ENCODE results near the gene MZB1.

Gene MZB1

GRCh38 chr5:139379626-139380449 lies 9.9 kb downstream of the MZB1 start:
- peak; percentile 63 for DNase-seq (ENCODE audit: low spot score)
- TF ChIP-seq CTCF (IDR thresholded peaks at IDR 0.05; ENCODE audit: poor library complexity, severe bottlenecking), result no peak
- Histone ChIP-seq H3K36me3 (ENCODE audit: low read depth) (no peaks in the 10 kb centered on the region), H3K27ac (ENCODE audit: poor library complexity, severe bottlenecking) (no peak overlapping the region), H3K4me3 (ENCODE audit: severe bottlenecking) (no peak overlapping the region), H3K27me3 (ENCODE audit: insufficient read depth, poor library complexity, severe bottlenecking) (no peaks in the 10 kb centered on the region), H3K9me3 (ENCODE audit: severe bottlenecking) (no peaks in the 10 kb centered on the region), H3K4me1 (ENCODE audit: insufficient read depth, poor library complexity, severe bottlenecking) (peaks cover 3% of the 10 kb centered on the region)
- no peak for ATAC-seq (ENCODE audit: low read depth)

GRCh38 chr5:139378941-139379361 lies 10.8 kb downstream of the MZB1 start:
- H3K4me3 ChIP-seq (ENCODE audit: severe bottlenecking), result no peak overlapping the region
- no peaks in the 10 kb centered on the region for H3K27me3 ChIP-seq (ENCODE audit: insufficient read depth, poor library complexity, severe bottlenecking)
- no peak for TF ChIP-seq CTCF (IDR thresholded peaks at IDR 0.05; ENCODE audit: poor library complexity, severe bottlenecking)
- H3K9me3 ChIP-seq (ENCODE audit: severe bottlenecking), result no peaks in the 10 kb centered on the region
- H3K4me1 ChIP-seq (ENCODE audit: insufficient read depth, poor library complexity, severe bottlenecking), result peaks cover 5% of the 10 kb centered on the region
- ATAC-seq (ENCODE audit: low read depth) (no peak), DNase-seq (ENCODE audit: low spot score) (peak; percentile 51)
- H3K27ac ChIP-seq (ENCODE audit: poor library complexity, severe bottlenecking), result no peak overlapping the region
- no peaks in the 10 kb centered on the region for H3K36me3 ChIP-seq (ENCODE audit: low read depth)

- peaks cover 9% of the 10 kb centered on the region for H3K4me1 ChIP-seq (ENCODE audit: insufficient read depth, poor library complexity, severe bottlenecking)
- H3K4me3 ChIP-seq (ENCODE audit: severe bottlenecking), result no peak overlapping the region
- no peak overlapping the region for H3K27ac ChIP-seq (ENCODE audit: poor library complexity, severe bottlenecking)
- no peaks in the 10 kb centered on the region for H3K36me3 ChIP-seq (ENCODE audit: low read depth)
- no peak for TF ChIP-seq CTCF (IDR thresholded peaks at IDR 0.05; ENCODE audit: poor library complexity, severe bottlenecking)
- DNase-seq (ENCODE audit: low spot score) (peak; percentile 69), ATAC-seq (ENCODE audit: low read depth) (no peak)
- H3K9me3 ChIP-seq (ENCODE audit: severe bottlenecking), result no peaks in the 10 kb centered on the region
- no peaks in the 10 kb centered on the region for H3K27me3 ChIP-seq (ENCODE audit: insufficient read depth, poor library complexity, severe bottlenecking)
Observed at GRCh38 chr5:139378101-139378825, 11.4 kb downstream of the MZB1 start.

GRCh38 chr5:139377226-139377625 lies 12.5 kb downstream of the MZB1 start:
- peak; percentile 28 for DNase-seq (ENCODE audit: low spot score)
- H3K27me3 ChIP-seq (ENCODE audit: insufficient read depth, poor library complexity, severe bottlenecking), result no peaks in the 10 kb centered on the region
- TF ChIP-seq CTCF (IDR thresholded peaks at IDR 0.05; ENCODE audit: poor library complexity, severe bottlenecking), result no peak
- H3K4me3 ChIP-seq (ENCODE audit: severe bottlenecking), result no peak overlapping the region
- no peak for ATAC-seq (ENCODE audit: low read depth)
- H3K9me3 ChIP-seq (ENCODE audit: severe bottlenecking), result no peaks in the 10 kb centered on the region
- H3K36me3 ChIP-seq (ENCODE audit: low read depth), result peaks cover 7% of the 10 kb centered on the region
- peaks cover 10% of the 10 kb centered on the region for H3K4me1 ChIP-seq (ENCODE audit: insufficient read depth, poor library complexity, severe bottlenecking)
- no peak overlapping the region for H3K27ac ChIP-seq (ENCODE audit: poor library complexity, severe bottlenecking)
